ENCODE results near the gene CCDC27. TPM values are rescaled to one million over a fixed set of nuclear protein-coding genes. Genes with fewer than 3 reads are reported as not detected.

Gene CCDC27
- total and polyA plus RNA-seq, 8 donors, result not detected

GRCh38 chr1:3814771-3815561 is 62.7 kb downstream of the CCDC27 start:
- no peak for DNase-seq
- TF ChIP-seq EP300 (IDR thresholded peaks at IDR 0.05) (no peak), CTCF (IDR thresholded peaks at IDR 0.05) (no peak), POLR2A (IDR thresholded peaks at IDR 0.05) (no peak), POLR2AphosphoS5 (IDR thresholded peaks at IDR 0.05) (no peak)
- no peak overlapping the region for H3K4me3 ChIP-seq
- WGBS, 5 donors, result 89 to 92% (median 91%) methylated on average over 42 of the region's 42 CpGs
- no peak overlapping the region for H3K27ac ChIP-seq
- no peaks in the 10 kb centered on the region for H3K4me1 ChIP-seq
- H3K9me3 ChIP-seq, result no peaks in the 10 kb centered on the region
- no peaks in the 10 kb centered on the region for H3K27me3 ChIP-seq
- intact Hi-C loops (cut with DNase I; ENCODE audit: low total_unique reads), result no loop called here
- H3K36me3 ChIP-seq, result peaks cover 18 to 65% (median 54%) of the 10 kb centered on the region in 4 donors

- 89 to 90% (median 90%) methylated on average over 37 to 38 of the region's 38 CpGs for WGBS, 5 donors
- no peaks in the 10 kb centered on the region for H3K27me3 ChIP-seq
- TF ChIP-seq EP300 (IDR thresholded peaks at IDR 0.05) (no peak), POLR2A (IDR thresholded peaks at IDR 0.05) (no peak), POLR2AphosphoS5 (IDR thresholded peaks at IDR 0.05) (no peak), CTCF (IDR thresholded peaks at IDR 0.05) (no peak)
- H3K27ac ChIP-seq, result no peak overlapping the region
- DNase-seq, result no peak
- H3K36me3 ChIP-seq, result peaks cover 33 to 81% (median 69%) of the 10 kb centered on the region in 4 donors
- H3K9me3 ChIP-seq, result no peaks in the 10 kb centered on the region
- H3K4me3 ChIP-seq, result no peak overlapping the region
- no peaks in the 10 kb centered on the region for H3K4me1 ChIP-seq
- intact Hi-C loops (cut with DNase I; ENCODE audit: low total_unique reads), result no loop called here
Observed at GRCh38 chr1:3816331-3817137, 64.3 kb downstream of the CCDC27 start.

GRCh38 chr1:3817138-3817740 is 65.0 kb downstream of the CCDC27 start:
- 90 to 96% (median 94%) methylated on average over 17 of the region's 17 CpGs for WGBS, 5 donors
- peaks cover 33 to 88% (median 76%) of the 10 kb centered on the region in 4 donors for H3K36me3 ChIP-seq

More at GRCh38 chr1:3817138-3817740, 65.0 kb downstream of the CCDC27 start:
- Histone ChIP-seq H3K9me3 (no peaks in the 10 kb centered on the region), H3K4me1 (no peaks in the 10 kb centered on the region), H3K4me3 (no peak overlapping the region), H3K27ac (no peak overlapping the region), H3K27me3 (no peaks in the 10 kb centered on the region)
- intact Hi-C loops (cut with DNase I; ENCODE audit: low total_unique reads), result no loop called here
- no peak for DNase-seq
- TF ChIP-seq POLR2A (IDR thresholded peaks at IDR 0.05) (no peak), POLR2AphosphoS5 (IDR thresholded peaks at IDR 0.05) (no peak), CTCF (IDR thresholded peaks at IDR 0.05) (no peak), EP300 (IDR thresholded peaks at IDR 0.05) (no peak)
